ENCODE results near the gene RPGRIP1.
"Not testable (repeated sequence)": the region's sequence is repeated elsewhere in the genome, so short reads cannot be mapped to it uniquely, and the experiment has no call there.

Gene RPGRIP1

GRCh38 chr14:21302013-21302835 is 22.3 kb downstream of the RPGRIP1 start:
- DNase-seq = no peak

GRCh38 chr14:21302836-21303140 is 22.9 kb downstream of the RPGRIP1 start:
- DNase-seq = not testable (repeated sequence)

GRCh38 chr14:21307637-21308036 is 27.8 kb downstream of the RPGRIP1 start:
- DNase-seq = no peak

GRCh38 chr14:21308132-21308478 is 28.2 kb downstream of the RPGRIP1 start:
- DNase-seq = no peak

- peak; percentile 77 to 82 (median 81) for DNase-seq
Observed at GRCh38 chr14:21308479-21309237, 28.8 kb downstream of the RPGRIP1 start.

- DNase-seq = no peak
Observed at GRCh38 chr14:21309238-21309636, 29.4 kb downstream of the RPGRIP1 start.

- no peak for DNase-seq
Observed at GRCh38 chr14:21309956-21310355, 30.1 kb downstream of the RPGRIP1 start.

GRCh38 chr14:21311614-21312013 is 31.7 kb downstream of the RPGRIP1 start:
- no peak for DNase-seq

GRCh38 chr14:21313512-21313911 is 33.6 kb downstream of the RPGRIP1 start:
- DNase-seq = no peak

GRCh38 chr14:21317398-21317797 is 37.5 kb downstream of the RPGRIP1 start:
- DNase-seq = peak; percentile 48 to 76 (median 50)

GRCh38 chr14:21320913-21321312 is 41.0 kb downstream of the RPGRIP1 start:
- no peak for DNase-seq

- peak; percentile 22 to 64 (median 59) for DNase-seq
Observed at GRCh38 chr14:21322716-21323115, 42.8 kb downstream of the RPGRIP1 start.

GRCh38 chr14:21326972-21327371 is 47.1 kb downstream of the RPGRIP1 start:
- no peak for DNase-seq
